Smooth muscle cell (in vitro differentiated cells): ENCODE results near the gene FHIT. TPM values are rescaled to one million over a fixed set of nuclear protein-coding genes. Genes with fewer than 3 reads are reported as not detected.

Experiments
- DNase-seq: peaks from one replicate; lab custom pipeline; 2025; ENCODE audit not compliant: unreplicated experiment; lab: John Stamatoyannopoulos, UW
- H2AFZ ChIP-seq: fragments of 200-600 bp; sonication (generic); 2 replicates; pipeline ENCODE4 v1.6.0; 2016; ENCODE audit warnings: antibody characterized with exemption, low read depth, mild to moderate bottlenecking
- H3F3A ChIP-seq: fragments of 200-600 bp; sonication (generic); 2 replicates; pipeline ENCODE4 v1.6.0; 2017; ENCODE audit warnings: antibody characterized with exemption, low read depth
- H3K27ac ChIP-seq: fragments of 200-600 bp; sonication (generic); 2 replicates; pipeline ENCODE4 v1.5.1; 2016; ENCODE audit warnings: low read depth, mild to moderate bottlenecking
- H3K27me3 ChIP-seq: fragments of 200-600 bp; sonication (generic); 2 replicates; pipeline ENCODE4 v1.6.1; 2016; ENCODE audit warnings: low read depth, mild to moderate bottlenecking
- H3K36me3 ChIP-seq: fragments of 200-600 bp; sonication (generic); 2 replicates; pipeline ENCODE4 v1.5.1; 2016; ENCODE audit warnings: low read depth
- H3K4me1 ChIP-seq: fragments of 200-600 bp; sonication (generic); 2 replicates; pipeline ENCODE4 v1.5.1; 2016; ENCODE audit warnings: low read depth
- H3K4me2 ChIP-seq: fragments of 200-600 bp; sonication (generic); 2 replicates; pipeline ENCODE4 v1.6.0; 2016; ENCODE audit warnings: mild to moderate bottlenecking
- H3K4me3 ChIP-seq: fragments of 200-600 bp; sonication (generic); 2 replicates; pipeline ENCODE4 v1.5.1; 2016; ENCODE audit warnings: mild to moderate bottlenecking
- H3K79me2 ChIP-seq: fragments of 200-600 bp; sonication (generic); 2 replicates; pipeline ENCODE4 v1.6.0; 2016; ENCODE audit warnings: low read depth, mild to moderate bottlenecking
- H3K9ac ChIP-seq: fragments of 200-600 bp; sonication (generic); 2 replicates; pipeline ENCODE4 v1.6.0; 2016; ENCODE audit warnings: low read depth
- H3K9me3 ChIP-seq: fragments of 200-600 bp; sonication (generic); replicated peaks from 2 replicates; pipeline ENCODE4 v1.5.1; 2016; ENCODE audit warnings: low read depth
- H4K20me1 ChIP-seq: fragments of 200-600 bp; sonication (generic); 2 replicates; pipeline ENCODE4 v1.6.0; 2016; ENCODE audit warnings: low read depth
- CTCF ChIP-seq: fragments of 200-600 bp; sonication (generic); IDR thresholded peaks from 2 replicates; pipeline ENCODE4 v1.5.1; 2017; ENCODE audit warnings: borderline replicate concordance, mild to moderate bottlenecking, antibody characterized with exemption; ENCODE audit not compliant: insufficient read depth, poor library complexity, severe bottlenecking
- WGBS: methylation state at CpG from one replicate; pipeline ENCODE4 v1.1.7; 2016; ENCODE audit warnings: low lambda C conversion rate; 5-methylcytosine and 5-hydroxymethylcytosine counted together
- polyA plus RNA-seq: library from polyadenylated mRNA; unstranded; fragments of >200 nt; fragmentation: Nextera tagmentation; extraction: Ambion mirVana; gene quantifications from 2 replicates; pipeline ENCODE4 v1.2.1, GENCODE V29; 2016
- total RNA-seq: library from RNA; depleted of rRNA; stranded (reverse); fragments of >200 nt; gene quantifications from 2 replicates; pipeline ENCODE4 v1.2.3, GENCODE V29; 2014

The FHIT gene
- total and polyA plus RNA-seq, 2 experiments from 2014 or later = 5.9 to 6.7 TPM

DNA sequence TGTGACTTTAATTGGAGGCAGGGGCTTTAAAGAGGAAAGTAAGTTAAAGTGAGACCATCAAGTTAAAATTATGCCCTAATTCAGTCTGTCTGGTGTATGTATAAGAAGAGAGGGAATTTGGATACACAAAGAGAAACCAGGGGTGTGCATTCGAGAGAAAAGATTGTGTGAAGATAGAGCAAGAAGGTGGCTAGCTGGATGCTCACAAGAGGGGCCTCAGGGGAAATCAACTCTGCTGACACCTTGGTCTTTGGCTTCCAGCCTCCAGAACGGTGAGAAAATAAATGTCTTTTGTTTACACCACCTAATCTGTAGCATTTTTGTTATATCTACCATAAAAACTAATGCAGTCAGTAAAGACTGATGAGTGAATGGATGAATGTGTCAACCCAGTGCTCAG is 1294.1 kb downstream of the FHIT start:
- no peaks in the 10 kb centered on the region for H4K20me1 ChIP-seq
- TF ChIP-seq CTCF = no peak

GRCh38 chr3:59953104-59953503 is 1298.1 kb downstream of the FHIT start:
- H3K36me3 ChIP-seq = no peaks in the 10 kb centered on the region
- no peaks in the 10 kb centered on the region for H3K9me3 ChIP-seq
- H3K4me2 ChIP-seq = no peak overlapping the region
- TF ChIP-seq CTCF = no peak
- no peak overlapping the region for H3K9ac ChIP-seq
- 96% methylated on average over 7 of the region's 7 CpGs for WGBS
- H4K20me1 ChIP-seq = no peaks in the 10 kb centered on the region
- H3F3A ChIP-seq = no peaks in the 10 kb centered on the region
- DNase-seq = no peak
- H3K79me2 ChIP-seq = no peaks in the 10 kb centered on the region
- H3K27me3 ChIP-seq = no peaks in the 10 kb centered on the region
- H3K27ac ChIP-seq = no peak overlapping the region
- H3K4me3 ChIP-seq = no peak overlapping the region
- no peaks in the 10 kb centered on the region for H3K4me1 ChIP-seq
- H2AFZ ChIP-seq = no peak overlapping the region

More for the DNA sequence above, 1294.1 kb downstream of the FHIT start:
- Histone ChIP-seq H3K4me2 (no peak overlapping the region), H3K9ac (no peak overlapping the region), H3F3A (no peaks in the 10 kb centered on the region), H3K27me3 (no peaks in the 10 kb centered on the region), H2AFZ (no peak overlapping the region), H3K79me2 (no peaks in the 10 kb centered on the region), H3K36me3 (no peaks in the 10 kb centered on the region), H3K27ac (no peak overlapping the region), H3K4me1 (no peaks in the 10 kb centered on the region), H3K9me3 (no peaks in the 10 kb centered on the region), H3K4me3 (no peak overlapping the region)
- 79% methylated on average over 2 of the region's 2 CpGs for WGBS
- no peak for DNase-seq

DNA sequence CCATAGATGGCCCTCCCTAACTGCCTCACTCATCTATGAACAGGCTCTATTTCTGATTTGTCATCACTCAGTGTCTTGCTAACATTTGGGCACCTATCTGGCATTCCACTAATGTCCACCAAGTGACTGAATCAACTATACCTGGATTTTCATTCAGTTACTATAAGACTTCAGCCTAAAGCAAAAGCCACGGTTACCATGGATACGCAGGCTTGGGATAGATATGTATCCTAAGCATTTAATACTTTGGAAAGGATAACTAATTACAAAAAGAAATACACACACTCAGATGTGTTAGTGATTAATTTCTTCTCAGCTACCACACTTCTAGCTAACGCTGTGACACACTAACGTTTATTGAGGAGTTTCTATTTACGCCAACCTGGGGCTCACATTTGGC is 1301.9 kb downstream of the FHIT start:
- no peaks in the 10 kb centered on the region for H3K27me3 ChIP-seq
- no peak overlapping the region for H3K9ac ChIP-seq
- H3K9me3 ChIP-seq = no peaks in the 10 kb centered on the region
- no peak overlapping the region for H3K4me3 ChIP-seq
- H3K4me1 ChIP-seq = no peaks in the 10 kb centered on the region
- no peak for DNase-seq
- no peak overlapping the region for H2AFZ ChIP-seq
- no peak for TF ChIP-seq CTCF
- H3K79me2 ChIP-seq = no peaks in the 10 kb centered on the region
- H3F3A ChIP-seq = no peaks in the 10 kb centered on the region
- H3K27ac ChIP-seq = no peak overlapping the region
- no peaks in the 10 kb centered on the region for H4K20me1 ChIP-seq
- H3K36me3 ChIP-seq = no peaks in the 10 kb centered on the region
- H3K4me2 ChIP-seq = no peak overlapping the region
- 77% methylated on average over 5 of the region's 5 CpGs for WGBS

DNA sequence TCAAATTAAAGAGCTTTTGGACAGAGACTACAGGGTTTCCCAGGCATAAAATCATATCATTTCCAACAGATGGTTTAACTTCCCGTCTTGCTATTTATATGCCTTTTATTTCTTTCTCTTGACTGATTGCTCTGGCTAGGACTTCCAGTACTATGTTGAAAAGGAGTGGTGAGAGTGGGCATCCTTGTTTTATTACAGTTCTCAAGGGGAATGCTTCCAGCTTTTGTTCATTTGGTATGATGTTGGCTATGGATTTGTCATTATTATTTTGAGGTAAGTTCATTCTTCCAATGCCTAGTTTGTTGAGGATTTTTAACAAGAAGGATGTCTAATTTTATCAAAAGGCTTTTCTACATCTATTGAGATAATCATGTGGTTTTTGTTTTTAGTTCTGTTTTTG is 1304.9 kb downstream of the FHIT start:
- Histone ChIP-seq H4K20me1 (no peaks in the 10 kb centered on the region), H3F3A (no peaks in the 10 kb centered on the region), H3K4me3 (no peak overlapping the region), H3K79me2 (no peaks in the 10 kb centered on the region), H3K9ac (no peak overlapping the region), H3K9me3 (no peaks in the 10 kb centered on the region), H3K36me3 (no peaks in the 10 kb centered on the region), H3K27me3 (no peaks in the 10 kb centered on the region), H3K4me1 (no peaks in the 10 kb centered on the region), H3K4me2 (no peak overlapping the region), H2AFZ (no peak overlapping the region), H3K27ac (no peak overlapping the region)
- no peak for TF ChIP-seq CTCF
- WGBS = 93% methylated on average over 1 of the region's 1 CpG
- DNase-seq = no peak
